ENCODE measurements around the gene DNAH5. TPM values are rescaled to one million over a fixed set of nuclear protein-coding genes. Genes with fewer than 3 reads are reported as not detected.

The DNAH5 gene
- total and polyA plus RNA-seq, 2 of the 13 experiments (the other 11 are each of a cell fraction or from before 2014, with no cell fraction given) = 0.09 TPM

DNA sequence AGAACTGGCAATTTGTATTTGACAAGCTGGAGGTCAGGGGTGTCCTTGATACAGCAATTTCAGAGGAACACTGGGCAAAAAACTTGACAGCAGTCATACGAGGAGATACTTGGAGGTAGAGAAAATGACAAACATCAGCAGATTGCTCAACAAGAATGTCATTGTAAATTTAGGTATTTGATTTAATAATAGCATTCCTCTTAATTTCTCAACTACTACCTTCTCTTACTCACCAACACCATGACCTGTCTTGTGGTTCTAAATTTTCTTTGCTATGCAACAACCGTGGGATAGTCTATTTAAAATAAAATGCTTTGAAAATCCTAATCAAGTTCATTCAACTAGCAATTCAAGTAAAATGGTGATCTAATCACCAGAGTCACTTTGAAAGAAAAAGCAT, 128.4 kb downstream of the DNAH5 start (continued):
- TF ChIP-seq NCOA5 (CRISPR knock-in tag; IDR thresholded peaks at IDR 0.05) (no peak), JDP2 (CRISPR knock-in tag; IDR thresholded peaks at IDR 0.05; ENCODE audit: borderline replicate concordance) (no peak), TFDP2 (CRISPR knock-in tag; IDR thresholded peaks at IDR 0.05) (no peak)

DNA sequence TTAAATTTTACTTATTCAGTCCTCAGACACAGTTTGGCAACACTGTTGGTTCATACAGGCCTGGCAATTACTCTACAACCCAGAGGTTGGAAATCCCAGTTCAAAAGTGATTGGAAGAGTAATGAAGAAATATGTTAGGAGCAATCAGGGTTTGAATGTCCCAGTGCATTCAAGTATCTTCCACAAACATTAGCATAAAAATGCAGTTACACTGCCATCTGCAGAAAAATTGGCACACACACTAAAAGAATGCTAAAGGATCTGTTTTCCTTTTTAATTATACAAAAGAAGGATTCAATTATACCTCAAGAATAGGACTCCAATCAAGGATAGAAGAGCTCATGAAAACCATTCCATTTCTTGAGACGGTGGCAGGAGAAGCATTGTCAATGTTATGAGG, 130.2 kb downstream of the DNAH5 start:
- H3K4me3 ChIP-seq (replicated peaks in 1 of 3; ENCODE audit: insufficient read depth in 1 of 3, low read depth in 2 of 3, low read length in 3 of 3) = no peak overlapping the region
- in situ Hi-C loops (cut with HindIII; ENCODE audit: extremely low pct_ligation_motif_present, low pct_unique_long_range_greater_than_20kb) (no loop called here), intact Hi-C loops (cut with micrococcal nuclease; ENCODE audit: unreplicated experiment) (no loop called here)
- BruUV-seq (replicated peaks) = no TSS peak
- H3K27me3 ChIP-seq (ENCODE audit: control insufficient read depth in 1 of 2, insufficient read depth in 2 of 2, low read length in 2 of 2) = no peaks in the 10 kb centered on the region
- H3K79me2 ChIP-seq (ENCODE audit: insufficient read depth, low read length) = no peaks in the 10 kb centered on the region
- ATAC-seq (no peak), DNase-seq (ENCODE audit: low spot score) (no peak), FAIRE-seq (no peak)
- H3K4me1 ChIP-seq (ENCODE audit: insufficient read depth, low read length) = no peaks in the 10 kb centered on the region
- H3K9me3 ChIP-seq (ENCODE audit: low read length) = no peaks in the 10 kb centered on the region
- ChIA-PET CTCF (ENCODE audit: low intra/inter-chr PET ratio, low total read pairs) (no interaction called here), POLR2A (no interaction called here)
- no peaks in the 10 kb centered on the region for H4K20me1 ChIP-seq (ENCODE audit: insufficient read depth, low read length)
- H3K36me3 ChIP-seq (replicated peaks in 1 of 2; ENCODE audit: control insufficient read depth in 1 of 2, insufficient read depth in 2 of 2, low read length in 2 of 2) = no peaks in the 10 kb centered on the region
- TF ChIP-seq NFRKB (IDR thresholded peaks at IDR 0.05) (no peak), ETS1 (CRISPR knock-in tag; IDR thresholded peaks at IDR 0.05) (no peak), ZNF816 (CRISPR knock-in tag; IDR thresholded peaks at IDR 0.05; ENCODE audit: borderline replicate concordance) (no peak), ETV6 (CRISPR knock-in tag; conservative IDR thresholded peaks at IDR 0.05) (no peak), ZNF576 (CRISPR knock-in tag; IDR thresholded peaks at IDR 0.05) (no peak), ZNF414 (CRISPR knock-in tag; IDR thresholded peaks at IDR 0.05) (no peak), ETV5 (CRISPR knock-in tag; IDR thresholded peaks at IDR 0.05; ENCODE audit: borderline replicate concordance) (no peak), RNF2 (conservative IDR thresholded peaks at IDR 0.05; ENCODE audit: low read depth) (no peak), THAP7 (CRISPR knock-in tag; IDR thresholded peaks at IDR 0.05) (no peak), ZNF224 (CRISPR knock-in tag; IDR thresholded peaks at IDR 0.05) (no peak), REPIN1 (CRISPR knock-in tag; IDR thresholded peaks at IDR 0.05; ENCODE audit: borderline replicate concordance, low read depth) (no peak), GTF2F1 (IDR thresholded peaks at IDR 0.05; ENCODE audit: low read length) (no peak), ONECUT2 (CRISPR knock-in tag; IDR thresholded peaks at IDR 0.05) (no peak), HHEX (CRISPR knock-in tag; IDR thresholded peaks at IDR 0.05) (no peak), POLR2AphosphoS5 (IDR thresholded peaks at IDR 0.05; ENCODE audit: low read depth, low read length) (no peak)
- TF ChIP-seq, protein P1, sequence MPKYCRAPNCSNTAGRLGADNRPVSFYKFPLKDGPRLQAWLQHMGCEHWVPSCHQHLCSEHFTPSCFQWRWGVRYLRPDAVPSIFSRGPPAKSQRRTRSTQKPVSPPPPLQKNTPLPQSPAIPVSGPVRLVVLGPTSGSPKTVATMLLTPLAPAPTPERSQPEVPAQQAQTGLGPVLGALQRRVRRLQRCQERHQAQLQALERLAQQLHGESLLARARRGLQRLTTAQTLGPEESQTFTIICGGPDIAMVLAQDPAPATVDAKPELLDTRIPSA (CRISPR knock-in tag; IDR thresholded peaks at IDR 0.05; ENCODE audit: borderline replicate concordance) = no peak
- no peak overlapping the region for H3K4me2 ChIP-seq (ENCODE audit: low read depth, low read length)
- H2AFZ ChIP-seq (ENCODE audit: low read length) = no peak overlapping the region
- WGBS (ENCODE audit: low lambda C conversion rate) = 5% methylated on average over 1 of the region's 1 CpG
- H3K9ac ChIP-seq (ENCODE audit: insufficient read depth, low read depth, low read length) = no peak overlapping the region
- H3K27ac ChIP-seq (ENCODE audit: extremely low read length, insufficient read depth, low read length) = no peak overlapping the region
